ENCODE measurements around the gene H3-3A.

H3-3A gene

DNA sequence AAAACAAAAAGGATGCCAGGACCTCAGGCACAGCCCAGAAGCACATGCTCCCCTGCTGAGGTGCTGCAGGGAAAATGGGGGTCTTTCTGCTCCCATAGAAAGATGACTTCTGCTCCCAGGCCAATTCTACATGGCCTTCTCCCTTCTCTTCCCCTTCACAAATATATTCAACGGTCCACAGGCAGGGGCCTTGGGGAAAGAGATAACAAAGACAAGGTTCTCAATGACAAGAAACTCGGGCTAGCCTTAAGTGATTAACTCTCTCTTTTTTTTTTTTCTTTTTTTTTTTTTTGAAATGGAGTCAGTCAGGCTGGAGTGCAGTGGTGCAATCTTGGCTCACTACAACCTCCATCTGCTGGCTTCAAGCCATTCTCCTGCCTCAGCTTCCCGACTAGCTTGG is 54.2 kb downstream of the H3-3A start:
- WGBS, 2 experiments (ENCODE audit: insufficient coverage in 2 of 2), result 88 to 94% methylated on average over 1 to 2 of the region's 3 CpGs
- Histone ChIP-seq H3K9me3 (ENCODE audit: control insufficient read depth, low read length) (no peaks in the 10 kb centered on the region), H3K4me1 (ENCODE audit: control insufficient read depth, insufficient read depth, low read length, poor library complexity, severe bottlenecking) (no peaks in the 10 kb centered on the region), H3K36me3 (ENCODE audit: control insufficient read depth, insufficient read depth, low read length) (no peaks in the 10 kb centered on the region), H3K4me3 (ENCODE audit: extremely low read depth, insufficient read depth, low read length, poor library complexity, severe bottlenecking) (no peak overlapping the region), H3K27ac (ENCODE audit: low read depth, low read length, severe bottlenecking) (no peak overlapping the region)

DNA sequence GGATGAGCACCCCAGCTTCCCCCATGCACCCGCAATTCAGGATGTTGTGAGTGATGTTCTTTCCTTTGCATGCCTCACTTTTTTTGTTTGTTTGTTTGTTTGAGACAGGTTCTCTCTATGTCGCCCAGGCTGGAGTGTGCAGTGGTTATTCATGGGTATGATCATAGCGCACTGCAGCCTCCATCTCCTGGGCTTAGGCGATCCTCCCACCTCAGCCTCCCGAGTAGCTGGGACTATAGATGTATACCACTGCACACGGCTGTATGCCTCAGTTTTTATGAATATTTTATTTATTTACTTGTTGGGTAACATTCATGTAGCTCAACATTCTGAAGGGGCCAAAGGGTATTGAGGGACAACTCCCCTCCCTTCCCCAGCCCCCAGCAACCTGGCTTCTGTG is 54.8 kb downstream of the H3-3A start:
- Histone ChIP-seq H3K4me3 (ENCODE audit: extremely low read depth, insufficient read depth, low read length, poor library complexity, severe bottlenecking) (no peak overlapping the region), H3K27ac (ENCODE audit: low read depth, low read length, severe bottlenecking) (no peak overlapping the region), H3K4me1 (ENCODE audit: control insufficient read depth, insufficient read depth, low read length, poor library complexity, severe bottlenecking) (no peaks in the 10 kb centered on the region), H3K9me3 (ENCODE audit: control insufficient read depth, low read length) (no peaks in the 10 kb centered on the region), H3K36me3 (ENCODE audit: control insufficient read depth, insufficient read depth, low read length) (no peaks in the 10 kb centered on the region)
- 92 to 95% methylated on average over 2 to 3 of the region's 6 CpGs for WGBS, 2 experiments (ENCODE audit: insufficient coverage in 2 of 2)

GRCh38 chr1:226118357-226118756 is 55.8 kb downstream of the H3-3A start:
- peaks cover 4% of the 10 kb centered on the region for H3K4me1 ChIP-seq (ENCODE audit: control insufficient read depth, insufficient read depth, low read length, poor library complexity, severe bottlenecking)
- H3K9me3 ChIP-seq (ENCODE audit: control insufficient read depth, low read length), result no peaks in the 10 kb centered on the region
- WGBS, 2 experiments (ENCODE audit: insufficient coverage in 2 of 2), result 89 to 100% methylated on average over 1 to 3 of the region's 4 CpGs

DNA sequence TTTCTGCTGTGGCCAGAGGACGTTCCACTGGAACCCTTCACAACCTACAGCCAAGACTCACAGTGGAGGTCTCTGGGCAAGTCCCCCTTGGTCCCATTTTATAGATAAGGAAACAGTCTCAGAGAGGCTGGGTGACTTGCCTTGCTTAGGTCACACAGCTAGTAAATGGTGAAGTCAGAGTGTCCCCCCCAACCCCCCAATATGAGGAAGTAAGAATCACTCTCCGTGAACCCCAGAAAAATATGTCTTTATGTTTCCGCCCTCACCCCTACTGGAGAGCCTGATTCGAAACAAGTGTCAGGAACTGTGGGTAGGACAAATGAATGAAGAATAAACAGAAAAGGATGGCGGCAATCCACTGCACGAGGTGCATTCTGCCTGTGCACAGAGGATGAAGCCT is 56.7 kb downstream of the H3-3A start:
- peaks cover 8% of the 10 kb centered on the region for H3K4me1 ChIP-seq (ENCODE audit: control insufficient read depth, insufficient read depth, low read length, poor library complexity, severe bottlenecking)
- WGBS, 2 experiments (ENCODE audit: insufficient coverage in 2 of 2), result 98 to 100% methylated on average over 4 to 6 of the region's 6 CpGs
- H3K4me3 ChIP-seq (ENCODE audit: extremely low read depth, insufficient read depth, low read length, poor library complexity, severe bottlenecking), result no peak overlapping the region
- no peaks in the 10 kb centered on the region for H3K36me3 ChIP-seq (ENCODE audit: control insufficient read depth, insufficient read depth, low read length)
- no peak overlapping the region for H3K27ac ChIP-seq (ENCODE audit: low read depth, low read length, severe bottlenecking)
- no peaks in the 10 kb centered on the region for H3K9me3 ChIP-seq (ENCODE audit: control insufficient read depth, low read length)

More at GRCh38 chr1:226118357-226118756, 55.8 kb downstream of the H3-3A start:
- no peaks in the 10 kb centered on the region for H3K36me3 ChIP-seq (ENCODE audit: control insufficient read depth, insufficient read depth, low read length)
- no peak overlapping the region for H3K4me3 ChIP-seq (ENCODE audit: extremely low read depth, insufficient read depth, low read length, poor library complexity, severe bottlenecking)
- no peak overlapping the region for H3K27ac ChIP-seq (ENCODE audit: low read depth, low read length, severe bottlenecking)

GRCh38 chr1:226120398-226120797 is 57.9 kb downstream of the H3-3A start:
- no peaks in the 10 kb centered on the region for H3K9me3 ChIP-seq (ENCODE audit: control insufficient read depth, low read length)
- no peak overlapping the region for H3K4me3 ChIP-seq (ENCODE audit: extremely low read depth, insufficient read depth, low read length, poor library complexity, severe bottlenecking)
- H3K27ac ChIP-seq (ENCODE audit: low read depth, low read length, severe bottlenecking), result no peak overlapping the region
- H3K36me3 ChIP-seq (ENCODE audit: control insufficient read depth, insufficient read depth, low read length), result no peaks in the 10 kb centered on the region
- H3K4me1 ChIP-seq (ENCODE audit: control insufficient read depth, insufficient read depth, low read length, poor library complexity, severe bottlenecking), result peaks cover 8% of the 10 kb centered on the region
- 92 to 100% methylated on average over 2 to 5 of the region's 5 CpGs for whole genome bisulfite sequencing, 2 experiments (ENCODE audit: insufficient coverage in 2 of 2)

DNA sequence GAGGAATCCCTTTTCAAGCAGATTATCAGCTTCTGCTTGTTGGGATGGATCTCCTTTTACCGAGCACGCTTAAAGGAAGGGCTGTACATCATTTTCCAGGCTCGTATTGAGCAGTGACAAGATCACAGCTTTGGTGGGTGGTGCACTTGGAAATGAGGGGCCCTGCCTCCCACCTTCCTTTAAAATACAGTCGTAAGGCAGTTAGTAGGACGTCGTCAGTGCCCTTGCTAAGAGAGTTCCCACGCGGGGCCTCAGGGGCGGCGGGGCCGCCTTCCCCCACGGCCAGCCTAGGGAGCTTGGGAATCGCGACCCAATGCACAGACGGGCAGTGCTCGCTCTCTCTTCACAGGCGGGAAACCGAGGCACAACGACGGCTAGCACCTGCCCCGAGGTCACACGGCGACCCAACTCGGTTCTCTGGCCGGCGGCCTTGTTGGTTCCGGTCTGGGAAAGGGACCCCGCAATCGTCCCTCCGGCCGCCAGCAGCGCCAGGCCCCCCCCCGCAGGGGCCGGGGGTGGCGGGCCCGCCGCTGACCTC is 58.6 kb downstream of the H3-3A start:
- H3K4me3 ChIP-seq (ENCODE audit: extremely low read depth, insufficient read depth, low read length, poor library complexity, severe bottlenecking), result peak overlapping the region; percentile 55
- no peak overlapping the region for H3K27ac ChIP-seq (ENCODE audit: low read depth, low read length, severe bottlenecking)
- no peaks in the 10 kb centered on the region for H3K36me3 ChIP-seq (ENCODE audit: control insufficient read depth, insufficient read depth, low read length)
- H3K4me1 ChIP-seq (ENCODE audit: control insufficient read depth, insufficient read depth, low read length, poor library complexity, severe bottlenecking), result peaks cover 8% of the 10 kb centered on the region
- no peaks in the 10 kb centered on the region for H3K9me3 ChIP-seq (ENCODE audit: control insufficient read depth, low read length)
- WGBS, 2 experiments (ENCODE audit: insufficient coverage in 2 of 2), result 15 to 17% methylated on average over 32 to 37 of the region's 37 CpGs
